Pancreas (tissue), 10 donors: ENCODE measurements around the gene GPRASP1. TPM values are rescaled to one million over a fixed set of nuclear protein-coding genes. Genes with fewer than 3 reads are reported as not detected.
"Not testable (repeated sequence)": the region's sequence is repeated elsewhere in the genome, so short reads cannot be mapped to it uniquely, and the experiment has no call there.

Source experiments
- ATAC-seq, 4 donors: fragments of 200-7000 bp; cut with Tn5 transposase; one replicate each; pipeline versions ENCODE4 v1.8.0 to v1.9.1; 2020; ENCODE audit warnings: mild to moderate bottlenecking in 4 of 4, moderate library complexity in 4 of 4
- DNase-seq, 6 donors: peaks; one replicate each; pipeline ENCODE4 v3.0.0-alpha.2; 2020
- FAIRE-seq: peaks from 2 replicates; lab custom pipeline; 2012; peaks lifted over from hg19 to GRCh38; lab: Jason Lieb, UNC
- H3K27ac ChIP-seq, 4 donors: fragments of 200-600 bp; sonication (generic); 1 replicate in 3 of 4; 2 replicates in 1 of 4; pipeline versions ENCODE4 v1.5.0 to v1.8.0; 2020
- H3K27me3 ChIP-seq, 4 donors: fragments of 200-600 bp; one replicate each; pipeline ENCODE4 v1.8.0; 2021
- H3K36me3 ChIP-seq, 3 donors: fragments of 200-600 bp; sonication (generic) in 1 of 3; one replicate each; pipeline versions ENCODE4 v1.5.0 to v1.8.0; 2020 to 2021
- H3K4me1 ChIP-seq, 3 donors: fragments of 200-600 bp; one replicate each; pipeline ENCODE4 v1.8.0; 2021
- H3K4me3 ChIP-seq, 4 donors: fragments of 200-600 bp; sonication (generic) in 2 of 4; one replicate each; pipeline versions ENCODE4 v1.5.0 to v1.8.0; 2020 to 2021
- H3K9me3 ChIP-seq, 4 donors: fragments of 200-600 bp; one replicate each; pipeline ENCODE4 v1.8.0; 2021
- WGBS, 2 donors: extraction: QIAGEN DNeasy Blood & Tissue Kit; methylation state at CpG; one replicate each; pipeline ENCODE4 v1.1.7; 2013; 5-methylcytosine and 5-hydroxymethylcytosine counted together
- intact Hi-C, 3 donors: fragments of 100-400 bp; cut with DNase I; formaldehyde crosslinking; loops; one replicate each; pipeline versions ENCODE4 v1.11.1 to v1.14.2; 2022
- polyA plus RNA-seq, 2 donors: library from polyadenylated mRNA; stranded (reverse); fragments of 200-250 nt; gene quantifications; one replicate each; pipeline ENCODE4 v1.2.3, GENCODE V29; 2013
- total RNA-seq, 6 donors: library from RNA; stranded (reverse); fragmentation: NEBNext Ultra II Directional in 4 of 6; extraction: Animal tissue kit (Norgen Biotek cat#: 25700) in 4 of 6; gene quantifications; one replicate each; pipeline versions ENCODE4 v1.2.1 to v1.2.4, GENCODE V29; 2021 to 2023
- TF ChIP-seq, protein P1 (sequence below), 4 donors: fragments of 200-600 bp; sonication (generic) in 3 of 4; IDR thresholded peaks; one replicate each; pipeline versions ENCODE4 v1.5.0 to v1.8.0; 2021; ENCODE audit warnings: antibody characterized with exemption in 4 of 4
- donor health status: healthy with polysubstance abuse.
- donor health status: DM: no; HTN: no; CAD: no; lungs with moderate emphysema.
- donor health status: DM: no; HTN: no; CAD: no.
- donor health status: control.
- donor health status: control.
- donor health status: Bipolar disorder and iron deficiency.
- donor health status: DM: yes; HTN: yes; CAD: no.
- donor health status: DM: no; HTN: no; CAD: no.
- donor health status: DM: no; HTN: no; CAD: no.
- donor health status: DM: yes; HTN: yes; CAD: no.

GPRASP1 gene
- total and polyA plus RNA-seq, 8 donors: 1.4 to 15.8 (median 3.6) TPM

DNA sequence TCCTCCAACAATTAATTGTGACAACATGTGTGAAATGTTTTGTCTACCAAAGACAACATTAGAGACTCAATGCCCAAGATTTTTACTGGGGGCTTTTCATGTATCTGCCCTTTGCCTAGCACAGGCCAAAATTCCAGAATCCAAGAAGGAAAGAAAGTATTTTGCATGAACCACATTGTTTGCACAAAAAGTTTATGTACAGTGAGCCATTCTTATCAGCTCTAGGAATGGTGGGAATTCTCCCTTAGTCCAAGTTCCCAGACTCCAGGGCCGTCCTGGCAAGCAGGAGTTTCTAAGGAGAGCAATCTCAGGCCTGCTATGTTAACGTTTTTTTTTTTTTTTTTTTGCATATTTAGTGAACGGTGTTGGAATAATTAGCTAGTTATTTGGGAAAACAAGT is 21.6 kb downstream of the GPRASP1 start:
- no peaks in the 10 kb centered on the region for H3K36me3 ChIP-seq
- H3K4me1 ChIP-seq: peaks cover 0 to 9% (median 0%) of the 10 kb centered on the region in 3 donors
- H3K4me3 ChIP-seq: no peak overlapping the region
- ATAC-seq (peak; percentile 60 to 93 (median 75)), FAIRE-seq (no peak), DNase-seq (no peak)
- 11 to 18% methylated on average over 3 of the region's 3 CpGs for WGBS, 2 donors
- intact Hi-C loops: no loop called here
- no peaks in the 10 kb centered on the region for H3K27me3 ChIP-seq
- H3K9me3 ChIP-seq: no peaks in the 10 kb centered on the region
- no peak overlapping the region for H3K27ac ChIP-seq
- TF ChIP-seq, protein P1, sequence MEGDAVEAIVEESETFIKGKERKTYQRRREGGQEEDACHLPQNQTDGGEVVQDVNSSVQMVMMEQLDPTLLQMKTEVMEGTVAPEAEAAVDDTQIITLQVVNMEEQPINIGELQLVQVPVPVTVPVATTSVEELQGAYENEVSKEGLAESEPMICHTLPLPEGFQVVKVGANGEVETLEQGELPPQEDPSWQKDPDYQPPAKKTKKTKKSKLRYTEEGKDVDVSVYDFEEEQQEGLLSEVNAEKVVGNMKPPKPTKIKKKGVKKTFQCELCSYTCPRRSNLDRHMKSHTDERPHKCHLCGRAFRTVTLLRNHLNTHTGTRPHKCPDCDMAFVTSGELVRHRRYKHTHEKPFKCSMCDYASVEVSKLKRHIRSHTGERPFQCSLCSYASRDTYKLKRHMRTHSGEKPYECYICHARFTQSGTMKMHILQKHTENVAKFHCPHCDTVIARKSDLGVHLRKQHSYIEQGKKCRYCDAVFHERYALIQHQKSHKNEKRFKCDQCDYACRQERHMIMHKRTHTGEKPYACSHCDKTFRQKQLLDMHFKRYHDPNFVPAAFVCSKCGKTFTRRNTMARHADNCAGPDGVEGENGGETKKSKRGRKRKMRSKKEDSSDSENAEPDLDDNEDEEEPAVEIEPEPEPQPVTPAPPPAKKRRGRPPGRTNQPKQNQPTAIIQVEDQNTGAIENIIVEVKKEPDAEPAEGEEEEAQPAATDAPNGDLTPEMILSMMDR (IDR thresholded peaks at IDR 0.05): no peak

DNA sequence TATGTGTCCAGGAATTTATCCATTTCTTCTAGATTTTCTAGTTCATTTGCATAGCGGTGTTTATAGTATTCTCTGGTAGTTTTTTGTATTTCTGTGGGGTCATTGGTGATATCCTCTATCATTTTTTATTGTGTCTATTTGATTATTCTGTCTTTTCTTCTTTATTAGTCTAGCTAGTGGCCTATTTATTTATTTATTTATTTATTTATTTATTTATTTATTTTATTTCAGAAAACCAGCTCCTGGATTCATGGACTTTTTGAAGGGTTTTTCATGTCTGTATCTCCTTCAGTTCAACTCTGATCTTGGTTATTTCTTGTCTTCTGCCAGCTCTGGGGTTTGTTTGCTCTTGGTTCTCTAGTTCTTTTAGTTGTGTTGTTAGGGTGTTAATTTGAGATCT is 26.2 kb downstream of the GPRASP1 start:
- H3K9me3 ChIP-seq, H3K27me3 ChIP-seq, H3K27ac ChIP-seq, H3K4me3 ChIP-seq, H3K36me3 ChIP-seq, H3K4me1 ChIP-seq, FAIRE-seq, DNase-seq, intact Hi-C loops, ATAC-seq: not testable (repeated sequence)
- WGBS, 2 donors: 73 to 100% methylated on average over 1 of the region's 1 CpG

DNA sequence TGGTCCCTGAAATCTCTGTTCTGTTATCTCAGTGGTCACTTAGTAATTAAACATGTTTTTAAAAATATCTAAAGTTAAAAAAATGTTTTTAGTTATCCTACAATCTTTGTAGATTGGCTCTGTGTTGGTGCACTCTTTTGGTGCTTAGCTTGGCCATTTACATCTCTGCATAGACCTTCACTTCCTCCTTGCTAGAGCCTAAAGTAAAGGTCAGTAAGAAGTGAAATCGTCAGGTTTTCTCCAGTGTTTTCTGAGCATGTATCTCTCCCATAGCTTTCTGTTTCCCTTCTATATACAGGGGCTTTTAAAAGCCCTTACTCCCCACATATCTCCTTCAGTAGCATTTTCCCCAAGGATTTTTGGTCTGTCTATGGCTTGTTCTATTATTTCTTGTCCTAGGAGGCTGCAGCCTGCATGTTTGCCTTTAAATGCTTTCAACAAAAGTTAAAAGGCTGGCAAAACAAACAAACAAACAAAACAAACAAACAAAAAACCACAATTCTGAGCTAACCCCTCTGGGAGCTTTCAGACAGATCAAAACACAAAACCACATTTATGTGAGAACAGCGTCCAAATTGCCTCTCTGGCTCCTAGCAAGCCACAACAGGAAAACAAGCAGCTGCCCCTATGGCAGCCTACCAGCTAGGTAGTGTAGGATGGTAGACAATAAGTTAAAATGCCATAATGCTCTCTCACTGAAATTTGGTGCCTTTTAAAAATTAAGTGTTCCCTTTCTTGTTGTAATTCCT is 33.7 kb downstream of the GPRASP1 start:
- H3K27ac ChIP-seq: no peak overlapping the region
- intact Hi-C loops: no loop called here
- DNase-seq (peak in 1 of 6 donors; percentile 5), ATAC-seq (peak in 3 of 4 donors; percentile 50 to 65 (median 56)), FAIRE-seq (no peak)
- no peaks in the 10 kb centered on the region for H3K36me3 ChIP-seq
- no peaks in the 10 kb centered on the region for H3K4me1 ChIP-seq
- TF ChIP-seq, protein P1 (IDR thresholded peaks at IDR 0.05): no peak
- peaks cover 0 to 4% (median 2%) of the 10 kb centered on the region in 4 donors for H3K27me3 ChIP-seq
- no peak overlapping the region for H3K4me3 ChIP-seq
- H3K9me3 ChIP-seq: no peaks in the 10 kb centered on the region
- WGBS, 2 donors: 30% methylated on average over 2 of the region's 2 CpGs

DNA sequence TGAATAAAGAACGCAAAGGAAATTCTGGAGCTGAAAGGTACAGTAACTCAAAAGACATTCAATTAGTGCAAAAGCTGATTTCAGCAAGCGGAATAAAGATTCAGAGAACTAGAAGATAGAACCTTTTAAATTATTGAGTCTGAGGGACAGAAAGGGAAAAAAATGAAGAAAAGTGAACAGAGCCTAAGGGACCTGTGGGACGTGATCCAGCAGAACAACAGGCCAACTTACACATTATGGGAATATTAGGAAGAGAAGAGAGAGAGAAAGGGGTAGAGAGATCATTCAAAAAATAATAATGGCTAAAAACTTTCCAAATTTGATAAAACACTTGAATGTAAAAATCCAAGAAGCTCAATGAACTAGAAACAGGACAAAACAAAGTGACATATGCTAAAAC is 43.5 kb downstream of the GPRASP1 start:
- Histone ChIP-seq H3K27ac (no peak overlapping the region), H3K36me3 (no peaks in the 10 kb centered on the region), H3K4me1 (no peaks in the 10 kb centered on the region), H3K4me3 (no peak overlapping the region), H3K27me3 (no peaks in the 10 kb centered on the region), H3K9me3 (no peaks in the 10 kb centered on the region)
- FAIRE-seq (no peak), ATAC-seq (no peak), DNase-seq (no peak)
- 73 to 98% methylated on average over 3 of the region's 3 CpGs for WGBS, 2 donors
- intact Hi-C loops: no loop called here
- TF ChIP-seq, protein P1 (IDR thresholded peaks at IDR 0.05): no peak

DNA sequence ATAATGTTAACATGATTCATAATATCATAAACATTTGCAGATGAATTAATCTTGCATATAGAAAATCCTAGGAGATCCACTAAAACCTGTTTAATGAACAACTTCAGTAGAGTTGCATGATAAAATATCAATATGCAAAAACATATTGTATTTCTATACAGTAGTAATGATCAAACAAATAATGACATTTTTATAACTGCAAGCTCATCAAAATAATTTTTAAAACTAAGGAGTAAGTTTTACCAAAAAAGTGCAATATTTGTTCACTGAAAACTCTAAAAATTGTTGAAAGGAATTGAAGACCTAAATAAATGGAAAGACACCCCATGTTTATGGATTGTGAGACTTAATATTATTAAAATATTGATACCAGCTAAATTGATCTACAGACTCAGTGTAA is 45.0 kb downstream of the GPRASP1 start:
- Histone ChIP-seq H3K36me3 (no peaks in the 10 kb centered on the region), H3K9me3 (no peaks in the 10 kb centered on the region), H3K4me3 (no peak overlapping the region), H3K27me3 (no peaks in the 10 kb centered on the region), H3K4me1 (no peaks in the 10 kb centered on the region), H3K27ac (no peak overlapping the region)
- intact Hi-C loops: no loop called here
- TF ChIP-seq, protein P1 (IDR thresholded peaks at IDR 0.05): no peak
- no peak for ATAC-seq
- no peak for FAIRE-seq
- no peak for DNase-seq
